Muscle of leg (tissue), 11 donors: Measurements from ENCODE around the gene CALHM1. TPM values are rescaled to one million over a fixed set of nuclear protein-coding genes. Genes with fewer than 3 reads are reported as not detected.
A peak's percentile ranks its signal among the peaks of the same experiment; 100 is the strongest.

Source experiments
- DNase-seq: peaks from one replicate; pipeline ENCODE4 v3.0.0; 2013
- H3K27ac ChIP-seq: one replicate; pipeline ENCODE4 v1.5.1; 2013; ENCODE audit warnings: mild to moderate bottlenecking, low read length, control low read depth
- H3K27me3 ChIP-seq: one replicate; pipeline ENCODE4 v1.6.1; 2013; ENCODE audit warnings: low read length; ENCODE audit not compliant: control insufficient read depth, insufficient read depth
- H3K36me3 ChIP-seq: one replicate; pipeline ENCODE4 v1.6.1; 2013; ENCODE audit warnings: low read length; ENCODE audit not compliant: control insufficient read depth, insufficient read depth
- H3K4me1 ChIP-seq: one replicate; pipeline ENCODE4 v1.6.1; 2013; ENCODE audit warnings: low read length; ENCODE audit not compliant: control insufficient read depth, insufficient read depth
- H3K4me3 ChIP-seq: one replicate; pipeline ENCODE4 v1.5.1; 2013; ENCODE audit warnings: low read length, control low read depth
- H3K9me3 ChIP-seq: replicated peaks from 2 replicates; pipeline ENCODE4 v1.6.1; 2013; ENCODE audit warnings: low read depth, low read length; ENCODE audit not compliant: control insufficient read depth
- WGBS: methylation state at CpG from one replicate; pipeline ENCODE4 v1.1.5; 2013; ENCODE audit warnings: missing lambda C conversion rate; ENCODE audit not compliant: insufficient coverage; 5-methylcytosine and 5-hydroxymethylcytosine counted together
- polyA plus RNA-seq, 8 donors: library from polyadenylated mRNA; unstranded; fragments of 120-200 nt; gene quantifications; one replicate each; pipeline versions ENCODE4 v1.2.1 to v1.2.3, GENCODE V29; 2013; ENCODE audit warnings: inconsistent platforms in 1 of 8, low replicate concordance in 1 of 8; ENCODE audit not compliant: insufficient read length in 8 of 8, insufficient read depth in 1 of 8
- total RNA-seq: library from RNA; stranded (reverse); fragments of 120-200 nt; gene quantifications from one replicate; pipeline ENCODE4 v1.2.4, GENCODE V29; 2013

Gene CALHM1
- total and polyA plus RNA-seq, 9 donors: 0.05 to 0.43 (median 0.08) TPM; not detected in 3

GRCh38 chr10:103470761-103471653, 12.3 kb upstream of the CALHM1 start:
- Histone ChIP-seq H3K27ac (no peak overlapping the region), H3K27me3 (peaks cover 4% of the 10 kb centered on the region), H3K4me3 (no peak overlapping the region), H3K9me3 (no peaks in the 10 kb centered on the region), H3K36me3 (no peaks in the 10 kb centered on the region), H3K4me1 (peaks cover 11% of the 10 kb centered on the region)
- WGBS: 50% methylated on average over 13 of the region's 14 CpGs
- peak; percentile 29 for DNase-seq

GRCh38 chr10:103469201-103469600, 10.5 kb upstream of the CALHM1 start:
- no peak overlapping the region for H3K27ac ChIP-seq
- 55% methylated on average over 5 of the region's 5 CpGs for WGBS
- H3K4me1 ChIP-seq: peaks cover 11% of the 10 kb centered on the region
- H3K36me3 ChIP-seq: no peaks in the 10 kb centered on the region
- peaks cover 4% of the 10 kb centered on the region for H3K27me3 ChIP-seq
- H3K9me3 ChIP-seq: no peaks in the 10 kb centered on the region
- H3K4me3 ChIP-seq: no peak overlapping the region
- DNase-seq: no peak

GRCh38 chr10:103467406-103467805, 8.7 kb upstream of the CALHM1 start:
- peaks cover 11% of the 10 kb centered on the region for H3K4me1 ChIP-seq
- H3K9me3 ChIP-seq: no peaks in the 10 kb centered on the region
- no peak overlapping the region for H3K4me3 ChIP-seq
- H3K27ac ChIP-seq: no peak overlapping the region
- 31% methylated on average over 2 of the region's 7 CpGs for WGBS
- peaks cover 2% of the 10 kb centered on the region for H3K27me3 ChIP-seq
- no peak for DNase-seq
- no peaks in the 10 kb centered on the region for H3K36me3 ChIP-seq

GRCh38 chr10:103466734-103467133, 8.0 kb upstream of the CALHM1 start:
- Histone ChIP-seq H3K4me1 (peaks cover 7% of the 10 kb centered on the region), H3K9me3 (no peaks in the 10 kb centered on the region), H3K27ac (no peak overlapping the region), H3K36me3 (no peaks in the 10 kb centered on the region), H3K4me3 (no peak overlapping the region), H3K27me3 (peaks cover 2% of the 10 kb centered on the region)
- 62% methylated on average over 3 of the region's 3 CpGs for WGBS
- no peak for DNase-seq

GRCh38 chr10:103465411-103466179, 6.9 kb upstream of the CALHM1 start:
- Histone ChIP-seq H3K36me3 (no peaks in the 10 kb centered on the region), H3K27ac (no peak overlapping the region), H3K27me3 (peaks cover 2% of the 10 kb centered on the region), H3K4me1 (peaks cover 1% of the 10 kb centered on the region), H3K9me3 (no peaks in the 10 kb centered on the region), H3K4me3 (no peak overlapping the region)
- 73% methylated on average over 10 of the region's 14 CpGs for WGBS
- no peak for DNase-seq

- no peaks in the 10 kb centered on the region for H3K4me1 ChIP-seq
- no peaks in the 10 kb centered on the region for H3K36me3 ChIP-seq
- no peak overlapping the region for H3K4me3 ChIP-seq
- no peak for DNase-seq
- H3K27ac ChIP-seq: no peak overlapping the region
- 47% methylated on average over 3 of the region's 4 CpGs for WGBS
- H3K9me3 ChIP-seq: no peaks in the 10 kb centered on the region
- no peaks in the 10 kb centered on the region for H3K27me3 ChIP-seq
These were observed 4.8 kb upstream of the CALHM1 start for GRCh38 chr10:103463499-103463898.

- Histone ChIP-seq H3K4me1 (no peaks in the 10 kb centered on the region), H3K36me3 (no peaks in the 10 kb centered on the region), H3K27ac (no peak overlapping the region), H3K27me3 (no peaks in the 10 kb centered on the region), H3K9me3 (no peaks in the 10 kb centered on the region), H3K4me3 (no peak overlapping the region)
- DNase-seq: no peak
- 49% methylated on average over 3 of the region's 4 CpGs for WGBS
These were observed 915 bp upstream of the CALHM1 start for GRCh38 chr10:103459615-103460014.

- Histone ChIP-seq H3K36me3 (no peaks in the 10 kb centered on the region), H3K27ac (no peak overlapping the region), H3K27me3 (no peaks in the 10 kb centered on the region), H3K4me1 (peaks cover under 1% of the 10 kb centered on the region), H3K9me3 (no peaks in the 10 kb centered on the region), H3K4me3 (no peak overlapping the region)
- 92% methylated on average over 37 of the region's 39 CpGs for WGBS
- DNase-seq: no peak
These were observed 660 bp downstream of the CALHM1 start for GRCh38 chr10:103457896-103458583.

GRCh38 chr10:103457176-103457712, 1.5 kb downstream of the CALHM1 start:
- peaks cover 8% of the 10 kb centered on the region for H3K4me1 ChIP-seq
- no peaks in the 10 kb centered on the region for H3K27me3 ChIP-seq
- no peaks in the 10 kb centered on the region for H3K9me3 ChIP-seq
- H3K27ac ChIP-seq: no peak overlapping the region
- WGBS: 38% methylated on average over 4 of the region's 8 CpGs
- no peak for DNase-seq
- H3K36me3 ChIP-seq: no peaks in the 10 kb centered on the region
- no peak overlapping the region for H3K4me3 ChIP-seq
